GM20431 (cell line): ENCODE results near the gene GTF2H2C_2.
"Not testable (repeated sequence)": the region's sequence is repeated elsewhere in the genome, so short reads cannot be mapped to it uniquely, and the experiment has no call there.

Experiments
- in situ Hi-C: fragments of 300-500 bp; cut with MseI, MboI; formaldehyde crosslinking; loops from one replicate; pipeline ENCODE4 v1.15.0; 2020; ENCODE audit warnings: low sequenced_read_pairs; ENCODE audit not compliant: unreplicated experiment

Gene GTF2H2C_2

DNA sequence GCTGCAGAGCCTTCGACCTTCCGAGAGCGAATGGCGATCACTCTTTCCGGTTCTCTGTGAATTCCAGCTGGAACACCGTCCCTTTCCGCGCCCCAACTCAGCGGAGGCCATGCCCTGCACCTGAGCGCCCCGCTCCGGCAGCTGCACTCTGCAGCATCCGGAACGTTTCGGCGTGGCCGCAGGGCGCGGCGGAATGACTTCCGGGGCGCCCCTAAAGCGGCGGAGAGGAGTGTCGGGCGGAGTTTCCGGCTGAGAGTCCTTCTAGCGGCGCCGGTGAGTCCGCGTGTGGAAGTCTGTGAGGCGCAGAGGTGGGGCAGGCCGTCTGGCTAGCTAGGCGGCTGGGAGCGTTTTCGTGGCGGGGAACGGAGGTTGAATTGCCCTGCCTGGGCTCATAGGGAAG is at the start of gene GTF2H2C_2:
TSS of gene GTF2H2C_2 (plus strand) at position 252 of the 400 bp plus-strand sequence.
- in situ Hi-C loops, result not testable (repeated sequence)

DNA sequence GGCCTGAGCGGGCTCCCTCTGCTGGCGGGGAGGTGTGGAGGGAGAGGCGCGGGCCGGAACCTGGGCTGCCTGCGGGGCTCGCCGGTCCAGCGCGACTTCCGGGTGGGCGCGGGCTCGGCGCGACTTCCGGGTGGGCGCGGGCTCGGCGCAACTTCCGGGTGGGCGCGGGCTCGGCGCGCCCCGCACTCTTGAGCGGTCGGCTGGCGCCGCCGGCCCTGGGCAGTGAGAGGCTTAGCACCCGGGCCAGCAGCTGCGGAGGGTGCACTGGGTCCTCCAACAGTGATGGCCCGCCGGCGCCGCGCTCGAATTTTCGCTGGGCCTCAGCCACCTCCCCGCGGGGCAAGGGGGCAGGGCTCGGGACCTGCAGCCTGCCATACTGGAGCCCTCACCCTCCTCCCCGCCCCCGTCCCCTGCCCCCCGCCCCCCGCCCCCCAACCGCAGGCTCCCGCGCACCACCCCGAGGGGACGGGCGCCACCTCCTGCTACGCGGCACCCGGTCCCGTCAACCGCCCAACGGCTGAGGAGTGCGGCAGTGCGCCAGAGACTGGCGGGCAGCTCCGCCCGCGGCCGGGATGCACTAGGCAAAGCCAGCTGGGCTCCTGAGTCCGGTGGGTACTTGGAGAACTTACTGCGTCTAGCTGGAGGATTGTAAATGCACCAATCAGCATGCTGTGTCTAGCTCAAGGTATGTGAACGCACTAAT is 14.0 kb upstream of the GTF2H2C_2 start:
- in situ Hi-C loops, result not testable (repeated sequence)

- in situ Hi-C loops, result not testable (repeated sequence)
Measured at GRCh38 chr5:70421322-70421721, 6.2 kb downstream of the GTF2H2C_2 start.

GRCh38 chr5:70423215-70423614 is 8.0 kb downstream of the GTF2H2C_2 start:
- in situ Hi-C loops, result not testable (repeated sequence)

- in situ Hi-C loops, result not testable (repeated sequence)
Measured at GRCh38 chr5:70438518-70438917, 23.4 kb downstream of the GTF2H2C_2 start.

DNA sequence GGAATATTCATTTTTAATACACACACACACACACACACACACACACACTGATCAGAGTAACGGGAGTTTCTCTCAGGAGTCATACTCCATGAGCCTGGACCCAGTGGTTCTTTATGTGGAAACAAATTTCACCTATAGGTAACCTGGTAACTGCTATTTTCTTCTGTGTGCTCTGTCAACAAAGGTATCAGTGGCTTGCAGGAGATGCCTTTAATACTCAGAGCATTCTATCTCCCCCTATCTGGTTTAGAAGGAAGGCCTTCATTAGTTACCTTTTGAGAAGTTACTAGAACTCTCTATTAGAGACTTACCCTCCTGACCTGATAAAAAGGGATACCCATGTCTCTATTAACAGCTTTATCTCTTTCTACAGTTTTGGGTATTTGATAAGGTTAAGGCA is 34.4 kb downstream of the GTF2H2C_2 start:
- in situ Hi-C loops, result not testable (repeated sequence)

- in situ Hi-C loops, result not testable (repeated sequence)
Measured at GRCh38 chr5:70451249-70451984, 36.2 kb downstream of the GTF2H2C_2 start.

DNA sequence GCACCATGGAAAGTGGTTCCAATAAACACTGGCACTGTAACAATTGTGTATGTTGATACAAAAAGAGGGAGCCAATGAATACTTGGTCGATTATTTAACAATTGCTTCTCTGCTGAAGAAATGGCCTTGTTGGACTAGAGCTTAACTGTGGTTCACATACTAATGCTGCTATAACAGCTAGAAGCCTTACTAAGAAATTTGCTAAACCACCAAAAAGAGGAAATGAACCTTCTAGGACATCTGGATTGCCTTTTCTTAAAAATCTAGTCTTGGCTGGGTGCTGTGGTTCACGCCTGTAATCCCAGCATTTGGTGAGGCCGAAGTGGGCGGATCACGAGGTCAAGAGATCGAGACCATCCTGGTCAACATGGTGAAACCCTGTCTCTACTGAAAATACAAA is 41.9 kb downstream of the GTF2H2C_2 start:
- in situ Hi-C loops, result not testable (repeated sequence)

GRCh38 chr5:70459188-70459587 is 44.0 kb downstream of the GTF2H2C_2 start:
- in situ Hi-C loops, result not testable (repeated sequence)

- in situ Hi-C loops, result not testable (repeated sequence)
Measured at GRCh38 chr5:70461984-70462383, 46.8 kb downstream of the GTF2H2C_2 start.

DNA sequence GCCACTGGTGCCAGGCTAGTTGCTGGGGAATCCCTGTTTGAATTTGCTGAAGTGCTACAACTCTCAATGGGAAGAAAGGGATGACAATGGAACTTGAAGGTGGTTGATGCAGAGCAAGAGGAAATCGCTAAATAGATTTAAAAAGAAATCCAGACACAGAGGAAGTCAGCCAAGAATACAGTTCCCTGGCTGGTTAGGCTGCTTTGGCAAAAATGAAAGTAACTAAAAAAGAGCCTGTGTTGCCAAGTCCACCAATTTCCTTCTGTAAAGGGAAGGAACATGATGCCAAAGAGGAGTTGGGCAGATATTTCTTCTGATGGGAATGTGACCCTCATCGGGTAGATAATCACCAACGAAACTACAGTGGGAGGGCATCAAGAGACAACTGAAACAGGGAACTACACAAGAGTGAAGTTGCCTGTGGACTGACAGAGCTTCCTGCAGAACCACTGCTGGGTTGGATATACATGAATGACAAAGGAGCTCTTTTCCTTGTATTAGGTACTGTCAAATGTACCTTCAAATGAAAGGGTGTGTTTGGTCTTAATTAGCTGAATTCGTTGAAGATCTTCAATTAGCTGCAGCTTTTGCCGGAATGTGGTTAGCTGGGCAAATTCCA is 49.0 kb downstream of the GTF2H2C_2 start:
- in situ Hi-C loops, result not testable (repeated sequence)

DNA sequence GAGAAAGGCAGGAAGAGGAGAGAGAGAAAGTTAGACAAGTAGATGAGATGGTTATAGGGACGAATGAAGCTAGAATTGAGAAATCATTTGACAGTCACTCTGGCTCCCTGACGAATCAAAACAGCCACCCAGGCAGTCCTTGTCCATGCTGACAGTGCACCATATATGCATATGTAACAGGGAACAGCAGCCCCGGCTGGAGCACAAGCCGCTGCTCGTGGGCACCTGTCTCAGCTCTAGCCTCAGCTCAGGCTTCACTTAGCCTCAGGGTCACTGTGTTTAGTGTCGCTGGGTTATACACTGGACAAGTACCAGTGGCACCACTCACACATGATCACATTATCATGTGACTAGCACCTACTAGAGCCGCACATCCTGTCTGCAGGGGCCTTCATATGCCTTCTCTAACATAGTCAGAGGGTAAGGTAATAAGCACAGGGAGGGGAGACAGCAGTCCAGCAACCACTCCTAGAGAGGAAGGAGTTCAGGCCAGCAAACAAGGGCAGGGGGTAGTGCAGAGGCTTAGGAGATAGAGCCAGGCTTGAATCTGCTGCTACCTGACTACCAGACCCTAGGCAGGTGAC is 54.9 kb downstream of the GTF2H2C_2 start:
- in situ Hi-C loops, result not testable (repeated sequence)
